Kidney (tissue), 14 donors: ENCODE results near the gene SELENOK. TPM values are rescaled to one million over a fixed set of nuclear protein-coding genes. Genes with fewer than 3 reads are reported as not detected.

ENCODE experiments used
- DNase-seq, 5 donors: peaks; one replicate each; pipeline ENCODE4 v3.0.0-alpha.2; 2013 to 2020
- FAIRE-seq: peaks from 2 replicates; lab custom pipeline; 2012; peaks lifted over from hg19 to GRCh38; lab: Jason Lieb, UNC
- H3K27ac ChIP-seq, 2 donors: one replicate each; pipeline ENCODE4 v1.7.0; 2013; ENCODE audit warnings: low read depth in 2 of 2, low read length in 2 of 2, inconsistent platforms in 1 of 2
- H3K27me3 ChIP-seq: one replicate; pipeline ENCODE4 v1.7.1; 2013; ENCODE audit warnings: low read length, inconsistent platforms; ENCODE audit not compliant: control insufficient read depth, insufficient read depth
- H3K36me3 ChIP-seq, 3 donors: one replicate each; pipeline versions ENCODE4 v1.7.0 to v1.7.1; 2013; ENCODE audit warnings: low read length in 3 of 3, control low read depth in 1 of 3, inconsistent platforms in 1 of 3; ENCODE audit not compliant: insufficient read depth in 3 of 3, control insufficient read depth in 2 of 3
- H3K4me1 ChIP-seq, 3 donors: one replicate each; pipeline versions ENCODE4 v1.7.0 to v1.7.1; 2013; ENCODE audit warnings: low read length in 3 of 3, inconsistent platforms in 1 of 3, low read depth in 1 of 3; ENCODE audit not compliant: control insufficient read depth in 2 of 3, insufficient read depth in 2 of 3
- H3K4me3 ChIP-seq, 3 donors: one replicate each; pipeline versions ENCODE4 v1.7.0 to v1.8.1; 2013; ENCODE audit warnings: low read length in 3 of 3, control low read depth in 1 of 3, inconsistent platforms in 1 of 3
- H3K9ac ChIP-seq, 3 donors: one replicate each; pipeline versions ENCODE4 v1.7.0 to v1.7.1; 2013; ENCODE audit warnings: low read length in 3 of 3, control low read depth in 1 of 3, inconsistent platforms in 1 of 3
- H3K9me3 ChIP-seq, 3 donors: one replicate each; pipeline versions ENCODE4 v1.7.0 to v1.7.1; 2013; ENCODE audit warnings: low read length in 3 of 3, control low read depth in 1 of 3, inconsistent platforms in 1 of 3; ENCODE audit not compliant: control insufficient read depth in 2 of 3, insufficient read depth in 1 of 3
- CTCF ChIP-seq: IDR thresholded peaks from 3 replicates; pipeline ENCODE4 v1.5.1; 2012; ENCODE audit warnings: mild to moderate bottlenecking, moderate library complexity, borderline replicate concordance; ENCODE audit not compliant: insufficient read depth; ENCODE audit errors: extremely low read depth
- intact Hi-C: fragments of 100-400 bp; cut with DNase I; formaldehyde crosslinking; loops from one replicate; pipeline ENCODE4 v1.11.1; 2022
- polyA plus RNA-seq: library from polyadenylated mRNA; stranded (reverse); fragments of 350-450 nt; fragmentation: Illumina TruSeq; extraction: RNeasy Lipid Tissue Mini Kit (QIAGEN cat#74804); gene quantifications from one replicate; pipeline ENCODE4 v1.2.3, GENCODE V29; 2014; ENCODE audit warnings: low read depth, low replicate concordance; ENCODE audit not compliant: insufficient read depth
- total RNA-seq: library from RNA; stranded (reverse); fragmentation: NEBNext Ultra II Directional; extraction: Animal tissue kit (Norgen Biotek cat#: 25700); gene quantifications from one replicate; pipeline ENCODE4 v1.2.1, GENCODE V29; 2021
- donor health status: control.
- donor health status: control.
- donor health status: control.
- donor health status: control.
- donor health status: control.
- donor health status: DM: yes; HTN: yes; CAD: no.
- donor health status: Normal renal cell carcinoma (clear cell type).

Gene SELENOK
- total and polyA plus RNA-seq, 2 donors from 2014 or later, result 51.0 to 106 TPM

- Histone ChIP-seq H3K9me3 (no peaks in the 10 kb centered on the region), H3K27ac (no peak overlapping the region), H3K4me1 (no peaks in the 10 kb centered on the region), H3K27me3 (no peaks in the 10 kb centered on the region), H3K36me3 (no peaks in the 10 kb centered on the region), H3K4me3 (no peak overlapping the region), H3K9ac (no peak overlapping the region)
- no peak for FAIRE-seq
- no peak for TF ChIP-seq CTCF
- intact Hi-C loops, result no loop called here
- no peak for DNase-seq
Observed at GRCh38 chr3:53940623-53941022, 49.0 kb upstream of the SELENOK start.

- TF ChIP-seq CTCF, result no peak
- DNase-seq (no peak), FAIRE-seq (no peak)
- H3K9ac ChIP-seq, result no peak overlapping the region
- no peaks in the 10 kb centered on the region for H3K9me3 ChIP-seq
- no peak overlapping the region for H3K27ac ChIP-seq
- H3K4me3 ChIP-seq, result no peak overlapping the region
- no peaks in the 10 kb centered on the region for H3K36me3 ChIP-seq
- no peaks in the 10 kb centered on the region for H3K27me3 ChIP-seq
- intact Hi-C loops, result no loop called here
- H3K4me1 ChIP-seq, result no peaks in the 10 kb centered on the region
Observed at GRCh38 chr3:53939813-53940212, 48.2 kb upstream of the SELENOK start.

- Histone ChIP-seq H3K9ac (no peak overlapping the region), H3K36me3 (no peaks in the 10 kb centered on the region), H3K4me1 (no peaks in the 10 kb centered on the region), H3K27me3 (no peaks in the 10 kb centered on the region), H3K27ac (no peak overlapping the region), H3K9me3 (no peaks in the 10 kb centered on the region), H3K4me3 (no peak overlapping the region)
- no peak for FAIRE-seq
- peak in 4 of 5 donors; percentile 37 to 77 (median 56) for DNase-seq
- intact Hi-C loops, result no loop called here
- no peak for TF ChIP-seq CTCF
Observed at GRCh38 chr3:53939086-53939582, 47.5 kb upstream of the SELENOK start.

GRCh38 chr3:53938645-53939044 is 47.0 kb upstream of the SELENOK start:
- Histone ChIP-seq H3K27ac (no peak overlapping the region), H3K4me3 (no peak overlapping the region), H3K9me3 (no peaks in the 10 kb centered on the region), H3K9ac (no peak overlapping the region), H3K27me3 (no peaks in the 10 kb centered on the region), H3K36me3 (no peaks in the 10 kb centered on the region), H3K4me1 (no peaks in the 10 kb centered on the region)
- TF ChIP-seq CTCF, result peak; percentile 82
- DNase-seq (peak in 4 of 5 donors; percentile 54 to 84 (median 68)), FAIRE-seq (peak; percentile 32)
- intact Hi-C loops, result no loop called here
